ENCODE measurements around the gene ANO2.

DNA sequence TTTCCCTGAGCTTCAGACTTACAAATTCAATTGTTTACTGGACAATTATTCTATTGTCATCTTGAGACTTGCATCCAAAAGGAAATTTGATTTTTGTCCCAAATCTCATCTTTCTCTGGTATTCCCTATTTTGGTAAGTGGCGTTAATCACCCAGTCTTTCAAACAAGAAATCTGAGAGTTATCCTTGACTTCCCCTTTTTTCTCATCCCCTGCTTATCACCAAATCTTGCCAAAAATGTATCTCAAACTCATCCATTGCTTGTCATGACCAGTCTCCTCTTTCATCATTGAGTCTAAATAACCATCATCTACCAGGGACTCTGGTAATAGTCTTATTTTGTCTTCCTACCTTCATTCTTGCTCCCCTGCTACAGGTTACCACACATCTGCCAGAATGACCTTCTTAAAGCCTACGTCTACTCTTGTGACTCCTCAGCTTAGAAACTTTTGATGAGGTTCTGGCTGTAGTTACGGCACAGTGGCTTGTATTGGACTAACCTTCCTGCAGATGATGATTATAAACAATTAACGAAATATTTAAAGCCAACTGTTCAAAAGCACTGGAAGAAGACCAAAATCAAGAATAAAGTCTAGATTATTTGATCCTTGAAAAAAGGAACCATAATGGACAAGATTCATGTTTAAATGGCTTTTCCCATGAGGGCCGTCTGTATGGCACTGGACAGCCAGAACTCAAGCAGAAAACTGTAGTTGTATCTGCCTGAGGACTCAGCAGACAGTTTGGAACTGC, 9.0 kb upstream of the ANO2 start:
- TF ChIP-seq CTCF (IDR thresholded peaks at IDR 0.05; ENCODE audit: low read depth, low read length) (no peak), MYC (IDR thresholded peaks at IDR 0.05; ENCODE audit: low read depth, low read length) (no peak)

Data from NB4 (cell line).